IMR-90 (cell line): Measurements from ENCODE around the gene CFAP52. TPM values are rescaled to one million over a fixed set of nuclear protein-coding genes. Genes with fewer than 3 reads are reported as not detected.
"Not testable (repeated sequence)": the region's sequence is repeated elsewhere in the genome, so short reads cannot be mapped to it uniquely, and the experiment has no call there.

Experiments
- ATAC-seq: fragments of 200-7000 bp; cut with Tn5 transposase; 2 replicates; pipeline ENCODE4 v1.9.1; 2020; ENCODE audit warnings: low read depth, mild to moderate bottlenecking, moderate library complexity
- BruUV-seq: library from RNA; stranded (reverse); fragments of 400-500 nt; replicated peaks from 2 replicates; lab custom pipeline; 2021; lab: Mats Ljungman, UMichigan
- CTCF ChIA-PET: fragments of 300-600 bp; formaldehyde crosslinking; extraction: SDS; loops from one replicate; lab custom pipeline; 2021; ENCODE audit warnings: antibody characterized with exemption; lab: Yijun Ruan, JAX
- POLR2A ChIA-PET: fragments of 300-600 bp; sonication (Branson Sonifier 250); formaldehyde crosslinking; loops from one replicate; lab custom pipeline; 2022; ENCODE audit warnings: antibody characterized with exemption; ENCODE audit not compliant: unreplicated experiment; lab: Charles Lee
- DNase-seq: peaks from one replicate; pipeline ENCODE4 v3.0.0; 2013
- H2AFZ ChIP-seq: replicated peaks from 2 replicates; pipeline ENCODE3; 2013; ENCODE audit warnings: low read length, mild to moderate bottlenecking; ENCODE audit not compliant: poor library complexity
- H2AK5ac ChIP-seq: 2 replicates; pipeline ENCODE4 v1.6.1; 2013; ENCODE audit warnings: low read depth, low read length, inconsistent platforms
- H2AK9ac ChIP-seq: replicated peaks from 2 replicates; pipeline ENCODE3; 2013; ENCODE audit warnings: mild to moderate bottlenecking, low read depth, low read length, moderate library complexity; ENCODE audit not compliant: poor library complexity
- H2BK120ac ChIP-seq: 2 replicates; pipeline ENCODE4 v1.6.1; 2013; ENCODE audit warnings: low read depth, low read length, inconsistent platforms
- H2BK15ac ChIP-seq: 3 replicates; pipeline ENCODE4 v1.6.1; 2013; ENCODE audit warnings: low read depth, low read length, inconsistent platforms
- H2BK20ac ChIP-seq: 2 replicates; pipeline ENCODE4 v1.6.1; 2013; ENCODE audit warnings: low read depth, mild to moderate bottlenecking, inconsistent platforms, low read length, moderate library complexity
- H2BK5ac ChIP-seq: 2 replicates; pipeline ENCODE4 v1.6.1; 2013; ENCODE audit warnings: mild to moderate bottlenecking, low read depth, low read length, inconsistent platforms; ENCODE audit not compliant: poor library complexity, severe bottlenecking
- H3K14ac ChIP-seq: replicated peaks from 2 replicates; pipeline ENCODE4 v1.6.1; 2013; ENCODE audit warnings: low read depth, low read length, inconsistent platforms
- H3K18ac ChIP-seq: 2 replicates; pipeline ENCODE4 v1.6.1; 2013; ENCODE audit warnings: low read depth, low read length, control low read depth
- H3K23ac ChIP-seq: 2 replicates; pipeline ENCODE4 v1.6.1; 2013; ENCODE audit warnings: low read depth, low read length, inconsistent platforms
- H3K27ac ChIP-seq: 2 replicates; pipeline ENCODE4 v1.5.1; 2013; ENCODE audit warnings: mild to moderate bottlenecking, control low read depth, low read length; ENCODE audit not compliant: insufficient read depth
- H3K27me3 ChIP-seq: 2 replicates; pipeline ENCODE4 v1.6.1; 2013; ENCODE audit warnings: low read length; ENCODE audit not compliant: control insufficient read depth, insufficient read depth
- H3K36me3 ChIP-seq: 2 replicates; pipeline ENCODE4 v1.6.1; 2013; ENCODE audit warnings: low read length, mixed read lengths; ENCODE audit not compliant: control insufficient read depth, insufficient read depth
- H3K4ac ChIP-seq: 2 replicates; pipeline ENCODE4 v1.6.1; 2013; ENCODE audit warnings: low read depth, low read length, inconsistent platforms
- H3K4me1 ChIP-seq: 2 replicates; pipeline ENCODE4 v1.6.1; 2013; ENCODE audit warnings: low read length, mixed read lengths; ENCODE audit not compliant: control insufficient read depth, insufficient read depth
- H3K4me2 ChIP-seq: 2 replicates; pipeline ENCODE4 v1.6.1; 2013; ENCODE audit warnings: low read depth, mild to moderate bottlenecking, control low read depth, low read length, moderate library complexity
- H3K4me3 ChIP-seq: 2 replicates; pipeline ENCODE4 v1.5.1; 2013; ENCODE audit warnings: low read depth, mild to moderate bottlenecking, control low read depth, low read length, moderate library complexity; ENCODE audit not compliant: insufficient read depth
- H3K56ac ChIP-seq: 2 replicates; pipeline ENCODE4 v1.6.1; 2013; ENCODE audit warnings: low read length, inconsistent platforms; ENCODE audit not compliant: insufficient read depth; ENCODE audit errors: extremely low read depth
- H3K79me1 ChIP-seq, 2 experiments: 2 replicates each; pipeline ENCODE4 v1.6.1; 2013; ENCODE audit warnings: low read length in 2 of 2, inconsistent platforms in 1 of 2, low read depth in 1 of 2
- H3K9ac ChIP-seq: 2 replicates; pipeline ENCODE4 v1.6.1; 2013; ENCODE audit warnings: low read depth, low read length, control low read depth
- H3K9me1 ChIP-seq: 2 replicates; pipeline ENCODE4 v1.6.1; 2013; ENCODE audit warnings: low read length, inconsistent platforms; ENCODE audit not compliant: insufficient read depth
- H3K9me3 ChIP-seq: 2 replicates; pipeline ENCODE4 v1.6.1; 2013; ENCODE audit warnings: low read length; ENCODE audit not compliant: control insufficient read depth, insufficient read depth
- H4K20me1 ChIP-seq: 2 replicates; pipeline ENCODE4 v1.6.1; 2013; ENCODE audit warnings: low read length, inconsistent platforms; ENCODE audit not compliant: insufficient read depth
- H4K5ac ChIP-seq: 2 replicates; pipeline ENCODE4 v1.6.1; 2013; ENCODE audit warnings: mild to moderate bottlenecking, low read depth, low read length, control low read depth
- H4K8ac ChIP-seq, 2 experiments: 2 replicates each; pipeline ENCODE4 v1.6.1; 2013; ENCODE audit warnings: low read depth in 2 of 2, low read length in 2 of 2, control low read depth in 1 of 2, inconsistent platforms in 1 of 2
- H4K91ac ChIP-seq: 2 replicates; pipeline ENCODE4 v1.6.1; 2013; ENCODE audit warnings: low read depth, low read length, inconsistent platforms; ENCODE audit not compliant: insufficient read depth
- CTCF ChIP-seq: conservative IDR thresholded peaks from 2 replicates; pipeline ENCODE4 v1.5.1; 2012; ENCODE audit warnings: mild to moderate bottlenecking, low read depth, low read length, improper control_type of control experiment
- RAD21 ChIP-seq: IDR thresholded peaks from 2 replicates; pipeline ENCODE4 v1.6.1; 2012; ENCODE audit warnings: low read length, improper control_type of control experiment
- WGBS, 2 experiments: methylation state at CpG; one replicate each; pipeline versions ENCODE4 v1.1.5 to v1.1.7; 2013; ENCODE audit warnings: missing lambda C conversion rate in 2 of 2; ENCODE audit not compliant: insufficient read length in 1 of 2; ENCODE audit errors: extremely low coverage in 2 of 2; 5-methylcytosine and 5-hydroxymethylcytosine counted together
- dilution Hi-C: fragments of 300-500 bp; cut with HindIII; formaldehyde crosslinking; loops from one replicate; pipeline ENCODE4 v1.14.3; 2018; ENCODE audit warnings: low sequenced_read_pairs; ENCODE audit not compliant: unreplicated experiment
- in situ Hi-C: fragments of 300-500 bp; cut with MboI; formaldehyde crosslinking; loops from 3 replicates; pipeline ENCODE4 v1.14.3; 2019; ENCODE audit warnings: low sequenced_read_pairs, inconsistent platforms, mixed read lengths
- intact Hi-C: fragments of 100-400 bp; cut with micrococcal nuclease; formaldehyde crosslinking; loops from 2 replicates; pipeline ENCODE4 v1.10.0; 2022
- polyA plus RNA-seq, 3 experiments: library from polyadenylated mRNA; depleted of rRNA; stranded (reverse); fragments of >200 nt; gene quantifications; 2 replicates each; pipeline ENCODE4 v1.2.3, GENCODE V29; 2012; ENCODE audit warnings: low replicate concordance in 1 of 3
- total RNA-seq: library from RNA; depleted of rRNA; stranded (reverse); fragments of >200 nt; gene quantifications from 2 replicates; pipeline ENCODE4 v1.2.3, GENCODE V29; 2012

CFAP52 gene
- total and polyA plus RNA-seq, 2 of the 4 experiments (the other 2 are of a cell fraction) = 0.22 TPM; not detected in 1

- H2AK5ac ChIP-seq, H2BK15ac ChIP-seq, POLR2A ChIA-PET, H3K9me3 ChIP-seq, H3K27me3 ChIP-seq, H2BK5ac ChIP-seq, H2AK9ac ChIP-seq, H2BK120ac ChIP-seq, H3K9ac ChIP-seq, H3K56ac ChIP-seq, H4K5ac ChIP-seq, H3K27ac ChIP-seq, H2BK20ac ChIP-seq, H3K79me1 ChIP-seq, H3K18ac ChIP-seq, H3K4me1 ChIP-seq, H4K8ac ChIP-seq, in situ Hi-C loops, BruUV-seq, dilution Hi-C loops, H3K4me2 ChIP-seq, H3K36me3 ChIP-seq, H3K4me3 ChIP-seq, H4K91ac ChIP-seq, H3K4ac ChIP-seq, H3K23ac ChIP-seq, H3K9me1 ChIP-seq, intact Hi-C loops, H2AFZ ChIP-seq, H4K20me1 ChIP-seq, H3K14ac ChIP-seq: not testable (repeated sequence)
- TF ChIP-seq CTCF (peak; percentile 44), RAD21 (peak; percentile 28; the same call in 1 of the 2 replicates)
- ATAC-seq (peak; percentile 42; the same call in 1 of the 2 replicates), DNase-seq (peak; percentile 44)
- 62% methylated on average over 2 of the region's 6 CpGs; no CpG with 5 or more reads in 1 of the 2 experiments for WGBS, 2 experiments
- CTCF ChIA-PET = interaction anchor here (0.6 to 1.0 kb wide), 3 partner anchors 10 to 547 kb away, joined by 3 to 5 read pairs (median 3); no protein-coding TSS in a partner anchor
These were observed 21.7 kb upstream of the CFAP52 start for GRCh38 chr17:9554715-9555114.
